OCI-LY7 (cell line): ENCODE measurements around the gene LCN9.

Source experiments
- EZH2phosphoT487 ChIP-seq: fragments of 200-600 bp; sonication (generic); IDR thresholded peaks from 2 replicates; pipeline ENCODE4 v1.6.1; 2018; ENCODE audit warnings: low read depth, borderline replicate concordance, mild to moderate bottlenecking, mixed run types, antibody characterized with exemption, low read length, moderate library complexity, mixed read lengths
- TF ChIP-seq, protein P1 (sequence below): fragments of 200-600 bp; sonication (generic); conservative IDR thresholded peaks from 2 replicates; pipeline ENCODE4 v1.5.1; 2014; ENCODE audit warnings: mild to moderate bottlenecking, antibody characterized with exemption, low read length, moderate library complexity, mixed read lengths

DNA sequence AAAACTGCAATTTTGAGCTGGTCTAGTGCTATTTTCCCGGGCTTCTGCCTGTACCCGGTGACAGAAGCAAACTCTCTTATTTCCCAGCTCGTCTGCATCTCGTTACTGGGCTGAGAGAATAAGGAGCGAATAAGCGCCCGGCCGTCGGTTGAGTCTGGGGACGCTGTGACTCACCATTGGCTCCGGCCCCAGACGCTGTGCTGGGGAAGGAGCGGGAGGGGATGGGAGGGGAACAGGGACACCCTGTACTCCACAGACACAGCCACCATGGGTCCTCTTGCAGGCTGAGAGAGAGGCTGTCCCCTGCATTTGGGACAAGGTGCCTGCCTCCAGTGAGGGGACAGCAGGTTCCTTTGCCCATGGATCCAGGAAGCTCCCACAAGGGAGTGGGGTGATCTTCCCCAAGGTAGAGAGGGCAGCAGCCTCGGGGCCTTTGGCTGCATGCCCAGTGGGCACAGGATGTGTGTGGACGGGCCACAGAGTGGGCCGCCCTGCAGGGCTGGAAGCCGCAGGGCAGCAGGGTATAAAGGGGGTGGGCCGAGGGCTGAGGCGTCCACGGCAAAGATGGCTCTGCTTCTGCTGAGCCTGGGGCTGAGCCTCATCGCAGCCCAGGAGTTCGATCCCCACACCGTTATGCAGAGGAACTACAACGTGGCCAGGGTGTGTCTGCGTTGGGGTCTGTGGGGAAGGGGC, at the start of gene LCN9:
- TF ChIP-seq, protein P1, sequence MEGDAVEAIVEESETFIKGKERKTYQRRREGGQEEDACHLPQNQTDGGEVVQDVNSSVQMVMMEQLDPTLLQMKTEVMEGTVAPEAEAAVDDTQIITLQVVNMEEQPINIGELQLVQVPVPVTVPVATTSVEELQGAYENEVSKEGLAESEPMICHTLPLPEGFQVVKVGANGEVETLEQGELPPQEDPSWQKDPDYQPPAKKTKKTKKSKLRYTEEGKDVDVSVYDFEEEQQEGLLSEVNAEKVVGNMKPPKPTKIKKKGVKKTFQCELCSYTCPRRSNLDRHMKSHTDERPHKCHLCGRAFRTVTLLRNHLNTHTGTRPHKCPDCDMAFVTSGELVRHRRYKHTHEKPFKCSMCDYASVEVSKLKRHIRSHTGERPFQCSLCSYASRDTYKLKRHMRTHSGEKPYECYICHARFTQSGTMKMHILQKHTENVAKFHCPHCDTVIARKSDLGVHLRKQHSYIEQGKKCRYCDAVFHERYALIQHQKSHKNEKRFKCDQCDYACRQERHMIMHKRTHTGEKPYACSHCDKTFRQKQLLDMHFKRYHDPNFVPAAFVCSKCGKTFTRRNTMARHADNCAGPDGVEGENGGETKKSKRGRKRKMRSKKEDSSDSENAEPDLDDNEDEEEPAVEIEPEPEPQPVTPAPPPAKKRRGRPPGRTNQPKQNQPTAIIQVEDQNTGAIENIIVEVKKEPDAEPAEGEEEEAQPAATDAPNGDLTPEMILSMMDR: no peak
- no peak for TF ChIP-seq EZH2phosphoT487
